ENCODE measurements around the gene C16orf96. TPM values are rescaled to one million over a fixed set of nuclear protein-coding genes. Genes with fewer than 3 reads are reported as not detected.

The C16orf96 gene
- total RNA-seq, 1 donor from 2014 or later, result 0.07 TPM

- ATAC-seq (no peak), DNase-seq (no peak)
- intact Hi-C loops (cut with micrococcal nuclease), result no loop called here
These were observed 35.7 kb downstream of the C16orf96 start for GRCh38 chr16:4591706-4592470.

GRCh38 chr16:4593086-4593485 lies 36.9 kb downstream of the C16orf96 start:
- intact Hi-C loops (cut with micrococcal nuclease), result no loop called here
- no peak for DNase-seq
- ATAC-seq, result no peak

GRCh38 chr16:4594433-4595410 lies 38.6 kb downstream of the C16orf96 start:
- DNase-seq (no peak), ATAC-seq (no peak)

GRCh38 chr16:4597174-4597573 lies 41.0 kb downstream of the C16orf96 start:
- no peak for DNase-seq
- ATAC-seq, result no peak
- intact Hi-C loops (cut with micrococcal nuclease), result no loop called here

More at GRCh38 chr16:4594433-4595410, 38.6 kb downstream of the C16orf96 start:
- intact Hi-C loops (cut with micrococcal nuclease), result no loop called here

GRCh38 chr16:4599037-4599436 lies 42.9 kb downstream of the C16orf96 start:
- intact Hi-C loops (cut with micrococcal nuclease), result no loop called here
- ATAC-seq (no peak), DNase-seq (no peak)

GRCh38 chr16:4599545-4599944 lies 43.4 kb downstream of the C16orf96 start:
- ATAC-seq (no peak), DNase-seq (no peak)
- intact Hi-C loops (cut with micrococcal nuclease), result no loop called here

- ATAC-seq (peak; percentile 42), DNase-seq (no peak)
- intact Hi-C loops (cut with micrococcal nuclease), result no loop called here
These were observed 45.1 kb downstream of the C16orf96 start for GRCh38 chr16:4601036-4601863.

GRCh38 chr16:4601864-4602186 lies 45.7 kb downstream of the C16orf96 start:
- intact Hi-C loops (cut with micrococcal nuclease), result no loop called here
- DNase-seq, result no peak

GRCh38 chr16:4602331-4602730 lies 46.2 kb downstream of the C16orf96 start:
- ATAC-seq, result no peak
- intact Hi-C loops (cut with micrococcal nuclease), result no loop called here

More at GRCh38 chr16:4601864-4602186, 45.7 kb downstream of the C16orf96 start:
- ATAC-seq, result no peak

GRCh38 chr16:4603624-4604170 lies 47.6 kb downstream of the C16orf96 start:
- ATAC-seq (no peak), DNase-seq (no peak)
- intact Hi-C loops (cut with micrococcal nuclease), result no loop called here

More at GRCh38 chr16:4602331-4602730, 46.2 kb downstream of the C16orf96 start:
- DNase-seq, result no peak

- intact Hi-C loops (cut with micrococcal nuclease), result no loop called here
- no peak for DNase-seq
- no peak for ATAC-seq
These were observed 48.3 kb downstream of the C16orf96 start for GRCh38 chr16:4604401-4604800.

- intact Hi-C loops (cut with micrococcal nuclease), result no loop called here
- no peak for DNase-seq
- ATAC-seq, result no peak
These were observed 50.2 kb downstream of the C16orf96 start for GRCh38 chr16:4606354-4606753.

GRCh38 chr16:4607841-4608703 lies 51.9 kb downstream of the C16orf96 start:
- intact Hi-C loops (cut with micrococcal nuclease), result no loop called here
- ATAC-seq (no peak), DNase-seq (no peak)

GRCh38 chr16:4608704-4608980 lies 52.5 kb downstream of the C16orf96 start:
- no peak for DNase-seq
- no peak for ATAC-seq
- intact Hi-C loops (cut with micrococcal nuclease), result no loop called here

GRCh38 chr16:4609200-4610010 lies 53.3 kb downstream of the C16orf96 start:
- DNase-seq (no peak), ATAC-seq (no peak)
- intact Hi-C loops (cut with micrococcal nuclease), result no loop called here

- DNase-seq, result no peak
- intact Hi-C loops (cut with micrococcal nuclease), result no loop called here
- ATAC-seq, result no peak
These were observed 54.2 kb downstream of the C16orf96 start for GRCh38 chr16:4610011-4611005.

Measured in left ventricle myocardium superior (tissue), 1 donor.